Measurements from ENCODE around the gene TNC. TPM values are rescaled to one million over a fixed set of nuclear protein-coding genes. Genes with fewer than 3 reads are reported as not detected.

TNC gene
- total and polyA plus RNA-seq, 2 of the 4 experiments (the other 2 are of a cell fraction) = 192 to 253 TPM

DNA sequence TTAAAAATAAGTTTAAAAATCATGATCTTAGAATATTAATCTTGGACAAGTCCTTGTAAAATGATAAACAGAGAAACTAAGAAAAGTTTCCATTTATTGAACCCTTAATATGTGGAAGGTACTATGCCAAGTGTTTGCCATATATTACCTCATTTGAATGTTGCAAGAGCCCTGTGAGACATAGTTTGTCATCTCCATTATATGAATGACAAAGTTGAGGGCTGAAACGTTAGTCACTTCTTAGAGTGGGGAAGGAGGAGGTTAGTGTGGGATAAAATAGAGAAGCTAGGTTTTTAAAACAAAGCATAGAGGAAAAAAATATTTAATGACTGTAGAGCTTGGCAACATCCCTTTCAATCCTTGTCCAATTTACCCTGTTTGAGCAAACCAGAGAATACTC is 2.0 kb downstream of the TNC start:
- peak overlapping the region; percentile 98 for H3K18ac ChIP-seq (ENCODE audit: low read depth, low read length)
- dilution Hi-C loops (cut with HindIII; ENCODE audit: low sequenced_read_pairs, unreplicated experiment) (no loop called here), intact Hi-C loops (cut with micrococcal nuclease) (loop anchor here (1.0 to 5.0 kb wide), 2 partner anchors 41 to 251 kb away; no protein-coding TSS in a partner anchor), in situ Hi-C loops (cut with MboI; ENCODE audit: low sequenced_read_pairs) (loop anchor here (10.0 kb wide), 1 partner anchor 409 kb away; no protein-coding TSS in a partner anchor)
- H3K4me3 ChIP-seq (ENCODE audit: insufficient read depth, low read depth, low read length) = peak overlapping the region; percentile 84
- no peaks in the 10 kb centered on the region for H3K9me3 ChIP-seq (ENCODE audit: control insufficient read depth, insufficient read depth, low read length)
- H3K23ac ChIP-seq (ENCODE audit: low read depth, low read length) = peak overlapping the region; percentile 89
- POLR2A ChIA-PET (ENCODE audit: unreplicated experiment) = interaction anchor here (0.6 kb wide), 1 partner anchor 410 kb away, joined by 3 read pairs; no protein-coding TSS in a partner anchor
- peak overlapping the region; percentile 88 for H4K91ac ChIP-seq (ENCODE audit: insufficient read depth, low read depth, low read length)
- H3K27me3 ChIP-seq (ENCODE audit: control insufficient read depth, insufficient read depth, low read length) = no peaks in the 10 kb centered on the region
- H3K79me1 ChIP-seq (ENCODE audit: low read depth in 1 of 2, low read length in 2 of 2) = peaks cover 44 to 52% of the 10 kb centered on the region in 2 experiments
- peaks cover 9% of the 10 kb centered on the region; the same call in 1 of the 2 replicates for H3K9me1 ChIP-seq (ENCODE audit: insufficient read depth, low read length)
- H2BK20ac ChIP-seq (ENCODE audit: low read depth, low read length) = peak overlapping the region; percentile 53; the same call in 1 of the 2 replicates
- DNase-seq = peak; percentile 82
- CTCF ChIA-PET = no interaction called here
- H3K4me2 ChIP-seq (ENCODE audit: low read depth, low read length) = peak overlapping the region; percentile 83
- peak overlapping the region; percentile 95 for H3K14ac ChIP-seq (replicated peaks; ENCODE audit: low read depth, low read length)
- peak overlapping the region; percentile 91 for H2BK5ac ChIP-seq (ENCODE audit: low read depth, low read length, poor library complexity, severe bottlenecking)
- peak overlapping the region; percentile 94 for H4K5ac ChIP-seq (ENCODE audit: low read depth, low read length)
- peak overlapping the region; percentile 72 for H3K56ac ChIP-seq (ENCODE audit: extremely low read depth, insufficient read depth, low read length)
- TF ChIP-seq FOS (IDR thresholded peaks at IDR 0.05; ENCODE audit: low read depth, low read length) (peak; percentile 72; the same call in 1 of the 2 replicates), CEBPB (IDR thresholded peaks at IDR 0.05; ENCODE audit: low read depth, low read length) (peak; percentile 98), RFX5 (IDR thresholded peaks at IDR 0.05; ENCODE audit: low read depth, low read length) (no peak), POLR2A (IDR thresholded peaks at IDR 0.05; ENCODE audit: low read depth, low read length) (no peak; the same call in 1 of the 2 replicates)
- TF ChIP-seq, protein P1, sequence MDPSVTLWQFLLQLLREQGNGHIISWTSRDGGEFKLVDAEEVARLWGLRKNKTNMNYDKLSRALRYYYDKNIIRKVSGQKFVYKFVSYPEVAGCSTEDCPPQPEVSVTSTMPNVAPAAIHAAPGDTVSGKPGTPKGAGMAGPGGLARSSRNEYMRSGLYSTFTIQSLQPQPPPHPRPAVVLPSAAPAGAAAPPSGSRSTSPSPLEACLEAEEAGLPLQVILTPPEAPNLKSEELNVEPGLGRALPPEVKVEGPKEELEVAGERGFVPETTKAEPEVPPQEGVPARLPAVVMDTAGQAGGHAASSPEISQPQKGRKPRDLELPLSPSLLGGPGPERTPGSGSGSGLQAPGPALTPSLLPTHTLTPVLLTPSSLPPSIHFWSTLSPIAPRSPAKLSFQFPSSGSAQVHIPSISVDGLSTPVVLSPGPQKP (IDR thresholded peaks at IDR 0.05; ENCODE audit: borderline replicate concordance, low read depth, low read length) = no peak
- peak overlapping the region; percentile 87 for H2BK15ac ChIP-seq (ENCODE audit: low read depth, low read length)
- peaks cover 23% of the 10 kb centered on the region for H3K36me3 ChIP-seq (ENCODE audit: control insufficient read depth, insufficient read depth, low read length)
- H4K20me1 ChIP-seq (ENCODE audit: insufficient read depth, low read length) = peaks cover 5% of the 10 kb centered on the region; the same call in 1 of the 2 replicates
- no TSS peak for BruUV-seq (replicated peaks)
- peak overlapping the region; percentile 91 for H3K27ac ChIP-seq (ENCODE audit: insufficient read depth, low read length)
- H4K8ac ChIP-seq (ENCODE audit: low read depth in 2 of 2, low read length in 2 of 2) = peak overlapping the region; percentile 66 to 75
- ATAC-seq (ENCODE audit: low read depth) = no peak
- H2BK120ac ChIP-seq (ENCODE audit: low read depth, low read length) = peak overlapping the region; percentile 84
- H2AK9ac ChIP-seq (replicated peaks; ENCODE audit: low read depth, low read length, poor library complexity) = no peak overlapping the region
- peaks cover 14% of the 10 kb centered on the region for H3K4me1 ChIP-seq (ENCODE audit: control insufficient read depth, insufficient read depth, low read length)
- no peak overlapping the region for H2AFZ ChIP-seq (replicated peaks; ENCODE audit: low read length, poor library complexity)
- peak overlapping the region; percentile 14 for H2AK5ac ChIP-seq (ENCODE audit: low read depth, low read length)
- no CpG with 5 or more reads among the region's 1 CpG for WGBS, 2 experiments (ENCODE audit: extremely low coverage in 2 of 2, insufficient read length in 1 of 2)
- H3K4ac ChIP-seq (ENCODE audit: low read depth, low read length) = peak overlapping the region; percentile 85
- peak overlapping the region; percentile 95 for H3K9ac ChIP-seq (ENCODE audit: low read depth, low read length)

Data from IMR-90 (cell line).